Endometrial microvascular endothelial cells (primary cell): ENCODE measurements around the gene ADARB1. TPM values are rescaled to one million over a fixed set of nuclear protein-coding genes. Genes with fewer than 3 reads are reported as not detected.
"Not testable (repeated sequence)": the region's sequence is repeated elsewhere in the genome, so short reads cannot be mapped to it uniquely, and the experiment has no call there.

ENCODE experiments used
- in situ Hi-C: cut with HindIII; loops from 2 replicates; pipeline ENCODE4 v1.10.0; 2017; ENCODE audit warnings: low sequenced_read_pairs, low pct_unique_long_range_greater_than_20kb; ENCODE audit errors: inconsistent ontology term
- total RNA-seq: library from RNA; depleted of rRNA; stranded (reverse); fragments of >200 nt; gene quantifications from one replicate; pipeline ENCODE4 v1.2.3, GENCODE V29; 2015; ENCODE audit errors: inconsistent ontology term

The ADARB1 gene, protein sequence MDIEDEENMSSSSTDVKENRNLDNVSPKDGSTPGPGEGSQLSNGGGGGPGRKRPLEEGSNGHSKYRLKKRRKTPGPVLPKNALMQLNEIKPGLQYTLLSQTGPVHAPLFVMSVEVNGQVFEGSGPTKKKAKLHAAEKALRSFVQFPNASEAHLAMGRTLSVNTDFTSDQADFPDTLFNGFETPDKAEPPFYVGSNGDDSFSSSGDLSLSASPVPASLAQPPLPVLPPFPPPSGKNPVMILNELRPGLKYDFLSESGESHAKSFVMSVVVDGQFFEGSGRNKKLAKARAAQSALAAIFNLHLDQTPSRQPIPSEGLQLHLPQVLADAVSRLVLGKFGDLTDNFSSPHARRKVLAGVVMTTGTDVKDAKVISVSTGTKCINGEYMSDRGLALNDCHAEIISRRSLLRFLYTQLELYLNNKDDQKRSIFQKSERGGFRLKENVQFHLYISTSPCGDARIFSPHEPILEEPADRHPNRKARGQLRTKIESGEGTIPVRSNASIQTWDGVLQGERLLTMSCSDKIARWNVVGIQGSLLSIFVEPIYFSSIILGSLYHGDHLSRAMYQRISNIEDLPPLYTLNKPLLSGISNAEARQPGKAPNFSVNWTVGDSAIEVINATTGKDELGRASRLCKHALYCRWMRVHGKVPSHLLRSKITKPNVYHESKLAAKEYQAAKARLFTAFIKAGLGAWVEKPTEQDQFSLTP
- 21.0 TPM for total RNA-seq

DNA sequence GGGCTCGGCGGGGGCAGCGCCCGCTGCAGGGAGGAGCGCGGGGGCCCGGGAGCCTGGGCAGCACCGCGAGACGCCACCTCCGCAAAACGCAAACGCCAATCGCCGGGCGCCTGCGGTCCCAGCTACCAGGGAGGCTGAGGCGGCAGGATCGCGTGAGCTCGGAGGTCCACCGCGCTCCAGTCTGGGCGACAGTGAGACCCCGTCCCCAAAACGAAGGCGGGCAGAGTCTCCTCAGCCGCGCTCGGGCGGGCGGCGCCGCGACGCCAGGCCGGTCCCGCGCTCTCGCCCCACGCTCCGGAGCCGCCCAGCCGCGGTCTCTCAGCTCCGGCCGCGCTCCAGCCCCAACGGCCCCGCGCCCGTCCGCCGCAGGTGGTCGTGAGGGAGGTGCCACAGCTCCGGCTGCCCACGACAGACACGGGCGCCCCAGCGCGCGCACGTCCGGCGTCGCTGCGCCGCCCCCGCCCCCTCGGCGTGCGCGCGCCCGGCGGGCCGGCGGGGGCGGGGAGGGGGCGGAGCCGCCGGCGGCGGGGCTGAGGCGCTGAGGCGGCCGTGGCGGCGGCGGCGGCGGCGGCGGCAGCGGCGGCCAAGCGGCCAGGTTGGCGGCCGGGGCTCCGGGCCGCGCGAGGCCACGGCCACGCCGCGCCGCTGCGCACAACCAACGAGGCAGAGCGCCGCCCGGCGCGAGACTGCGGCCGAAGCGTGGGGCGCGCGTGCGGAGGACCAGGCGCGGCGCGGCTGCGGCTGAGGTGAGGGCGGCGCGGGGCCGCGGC lies at the start of gene ADARB1:
Gene ADARB1 (plus strand): TSS at position 533 of the 770 bp plus-strand sequence. CDS start 97,077 bp downstream, outside the sequence.
- in situ Hi-C loops: no loop called here

DNA sequence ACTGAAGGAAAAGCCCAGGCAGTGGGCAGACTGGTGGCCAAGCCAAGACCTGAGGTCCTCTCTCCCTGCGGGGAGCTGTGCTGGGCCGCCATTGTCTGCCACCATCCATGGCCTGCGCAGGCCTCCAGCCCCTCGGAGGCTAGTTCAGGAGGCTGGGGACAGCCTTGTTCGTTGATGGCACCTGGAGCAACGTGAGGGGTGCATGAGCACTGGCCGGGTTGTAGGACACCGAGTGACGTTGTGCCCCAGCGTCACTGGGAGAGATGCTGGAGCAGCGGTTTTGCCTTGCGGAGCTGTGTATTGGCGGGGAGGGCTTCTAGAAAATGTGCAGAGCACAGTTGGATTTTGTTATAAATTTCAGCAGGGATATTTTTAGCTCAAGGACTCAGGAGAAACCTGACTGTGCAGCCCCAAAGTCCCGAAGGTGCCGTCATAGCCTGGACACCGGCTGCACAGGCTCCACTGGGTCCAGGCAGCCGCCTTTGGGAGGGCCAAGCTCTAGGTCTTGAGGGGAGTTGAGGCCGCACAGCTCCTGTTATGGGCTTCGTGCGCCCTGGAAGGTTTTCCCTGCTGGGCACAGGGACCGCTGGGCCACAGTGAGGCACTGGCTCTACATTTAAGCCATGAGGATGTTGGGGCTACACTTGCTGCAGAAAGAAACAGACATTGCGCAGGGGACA lies 48.2 kb upstream of the ADARB1 start:
- in situ Hi-C loops: no loop called here

DNA sequence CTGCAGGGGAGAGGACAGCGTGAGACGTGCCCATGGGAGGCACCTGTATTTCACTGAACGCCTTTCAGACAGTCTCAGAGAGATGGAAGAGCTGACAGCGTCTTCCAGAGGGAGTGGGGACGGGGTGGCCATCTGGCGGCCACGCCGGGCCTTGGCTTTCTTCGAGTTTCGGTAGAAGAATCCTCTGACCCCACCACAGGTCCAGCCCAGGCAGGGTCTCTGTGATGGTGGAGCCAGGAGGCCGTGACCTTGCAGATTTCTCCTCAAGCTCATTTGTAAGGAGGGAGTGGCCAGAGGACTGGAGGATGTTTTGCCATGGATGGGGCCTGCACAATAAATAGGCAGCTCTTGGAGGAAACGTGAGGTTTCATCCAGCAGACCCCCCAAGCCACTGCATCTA lies 47.6 kb upstream of the ADARB1 start:
- in situ Hi-C loops: no loop called here

DNA sequence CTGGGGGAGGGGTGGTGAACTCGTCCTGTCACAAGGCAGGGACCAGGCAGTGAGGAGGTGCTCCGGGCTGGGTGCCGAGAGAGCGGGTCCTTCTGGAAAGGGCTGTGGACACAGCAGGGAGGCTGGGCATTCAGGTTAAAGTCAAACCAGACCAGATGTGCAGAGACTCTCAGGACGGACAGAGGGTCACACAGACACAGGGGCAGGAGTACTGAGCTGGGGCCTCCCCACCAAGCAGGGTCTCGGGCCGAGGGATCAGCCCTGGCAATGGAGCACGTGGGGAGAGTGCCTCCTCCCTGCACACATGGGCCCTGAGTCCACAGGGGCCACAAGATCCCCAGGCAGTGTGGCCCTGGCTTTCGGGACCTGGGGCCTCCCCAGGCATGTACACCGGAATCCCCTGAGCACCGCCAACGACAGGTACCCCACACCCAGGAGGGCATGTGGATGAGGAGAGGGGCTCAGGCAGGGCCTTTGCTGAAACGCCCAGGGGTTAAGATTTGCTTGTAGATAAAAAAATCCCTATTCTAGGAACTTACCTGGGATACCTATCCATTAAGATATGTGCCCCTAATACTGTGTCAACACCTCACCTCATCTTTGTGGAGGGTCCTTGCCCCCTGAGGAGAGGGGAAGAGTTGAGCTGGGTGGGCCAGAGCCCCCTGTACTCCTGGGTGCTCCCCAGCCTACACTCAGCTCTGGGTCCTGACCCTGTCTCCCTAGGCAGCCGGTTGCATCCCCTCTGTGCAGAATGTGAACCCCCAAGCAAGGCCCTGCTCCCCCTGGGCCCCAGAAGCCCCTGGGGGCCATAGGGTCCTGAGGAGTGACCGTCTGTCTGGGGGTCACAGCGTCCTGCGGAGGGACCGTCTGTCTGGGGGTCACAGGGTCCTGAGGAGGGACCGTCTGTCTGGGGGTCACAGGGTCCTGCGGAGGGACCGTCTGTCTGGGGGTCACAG lies 46.9 kb upstream of the ADARB1 start:
- in situ Hi-C loops: no loop called here

DNA sequence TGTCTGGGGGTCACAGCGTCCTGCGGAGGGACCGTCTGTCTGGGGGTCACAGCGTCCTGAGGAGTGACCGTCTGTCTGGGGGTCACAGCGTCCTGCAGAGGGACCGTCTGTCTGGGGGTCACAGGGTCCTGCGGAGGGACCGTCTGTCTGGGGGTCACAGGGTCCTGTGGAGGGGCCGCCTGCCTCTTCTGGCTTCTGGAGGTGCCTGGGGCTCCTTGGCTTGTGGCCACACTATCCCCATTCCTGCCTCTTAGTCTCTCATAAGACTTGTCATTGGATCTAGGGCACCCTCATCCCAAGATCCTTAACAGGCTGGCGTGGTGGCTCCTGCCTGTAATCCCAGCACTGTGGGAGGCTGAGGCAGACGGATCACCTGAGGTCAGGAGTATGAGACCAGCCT lies 45.7 kb upstream of the ADARB1 start:
- in situ Hi-C loops: not testable (repeated sequence)

DNA sequence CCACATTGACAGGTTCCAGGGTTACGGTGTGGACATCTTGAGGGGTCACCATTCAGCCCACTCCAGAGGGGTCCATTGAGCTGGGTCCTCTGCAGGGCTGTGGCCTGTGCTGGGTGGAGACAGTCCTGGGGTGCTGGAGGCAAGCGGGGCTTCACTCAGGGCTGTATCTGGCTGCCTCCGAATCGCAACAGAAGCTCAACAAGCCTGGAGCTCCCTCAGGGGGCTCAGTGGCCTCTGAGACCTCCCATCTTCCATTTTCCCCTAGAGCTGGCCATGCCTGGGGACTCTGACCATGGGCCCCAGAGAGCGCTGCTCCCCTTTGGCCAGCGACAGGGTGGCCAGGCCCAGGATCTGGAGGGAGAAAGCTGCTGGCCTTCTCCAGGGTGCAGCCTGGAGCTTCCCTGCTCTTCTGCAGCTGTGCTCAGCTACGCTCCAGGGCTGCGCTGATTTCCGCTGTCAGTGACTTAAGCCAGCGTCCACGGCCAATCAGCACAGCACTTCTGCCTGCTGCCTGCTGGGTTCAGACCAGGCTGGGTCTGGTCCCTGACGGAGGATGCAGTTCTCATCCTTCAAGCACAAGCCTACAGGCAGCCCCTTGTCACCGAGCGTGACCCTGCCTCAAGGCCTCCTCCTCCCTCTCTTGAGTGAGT lies 45.0 kb upstream of the ADARB1 start:
- in situ Hi-C loops: no loop called here

DNA sequence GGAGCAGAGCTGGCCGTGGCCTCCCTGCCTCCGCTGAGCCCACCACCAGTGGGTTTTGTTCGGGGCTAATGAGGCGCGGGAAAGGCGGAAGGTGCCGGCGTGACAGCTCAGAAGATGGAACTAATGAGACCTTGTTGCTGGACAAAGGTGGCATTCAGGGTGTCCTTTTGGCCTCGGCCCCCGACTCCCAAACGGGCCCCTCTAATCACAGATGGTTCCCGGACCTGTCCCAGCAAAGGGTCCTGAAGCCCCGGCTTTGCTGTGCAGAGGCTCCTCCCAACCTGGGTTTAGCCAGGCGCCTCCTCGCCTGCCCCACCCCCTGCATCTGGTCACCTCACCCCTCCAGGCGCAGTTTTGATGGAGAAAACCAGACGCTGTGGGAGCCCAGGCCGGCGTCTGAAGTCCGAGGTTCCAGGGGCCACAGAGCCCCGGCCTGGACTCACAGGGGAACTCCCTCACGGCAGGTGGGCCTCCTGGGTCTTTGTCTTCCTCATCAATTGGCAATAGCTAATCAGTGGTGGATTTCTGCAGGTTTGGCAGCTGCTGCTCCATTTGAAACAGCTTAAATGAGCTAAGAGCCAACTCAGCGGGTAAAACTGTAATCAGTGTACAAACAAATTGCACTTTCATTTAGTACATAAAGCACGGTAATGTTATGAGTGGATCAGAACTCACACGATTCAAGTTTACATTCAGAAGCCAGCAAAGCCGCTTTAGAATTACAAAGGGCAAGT lies 44.3 kb upstream of the ADARB1 start:
- in situ Hi-C loops: no loop called here

DNA sequence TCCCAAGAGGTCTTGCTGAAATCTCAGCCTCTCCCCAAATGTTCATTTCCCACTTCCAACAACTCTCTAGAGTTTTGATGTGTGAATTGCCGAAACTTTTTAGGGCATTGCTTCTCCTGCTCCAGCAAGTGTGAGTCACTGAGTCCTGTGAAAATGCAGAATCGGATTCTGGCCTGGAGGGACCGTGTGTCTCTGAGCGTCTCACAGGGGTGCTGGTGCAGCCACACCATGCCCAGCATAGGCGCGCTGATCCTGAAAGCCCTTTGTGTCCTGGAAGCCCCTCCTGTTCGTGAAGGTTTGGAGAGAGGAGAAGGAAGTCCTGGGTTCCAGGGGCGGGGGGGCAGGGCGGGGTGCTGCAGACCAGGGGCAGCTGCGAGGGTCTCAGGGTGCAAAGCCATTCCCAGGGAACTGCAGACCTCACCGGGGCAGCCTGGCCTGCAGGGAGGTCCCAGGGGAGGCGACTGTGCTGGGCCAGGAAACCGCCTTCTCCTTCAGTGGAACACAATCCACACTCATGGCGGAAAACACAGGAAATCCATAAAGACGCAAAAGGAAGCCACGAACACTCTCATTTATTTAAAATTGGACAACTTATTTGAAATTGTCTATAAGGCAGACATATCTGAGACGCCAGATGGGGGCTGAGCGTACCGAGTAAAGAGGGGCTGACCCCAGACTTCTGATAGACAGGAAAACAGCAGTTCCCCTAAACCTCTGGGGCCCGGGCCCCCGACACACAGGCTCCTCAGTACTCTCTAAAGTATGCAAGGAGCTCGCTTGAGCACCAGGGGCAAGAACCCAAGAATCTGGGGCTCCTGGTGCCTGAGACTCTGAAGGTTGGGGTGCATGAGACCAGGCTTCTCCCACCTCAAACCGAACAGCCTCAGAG lies 43.5 kb upstream of the ADARB1 start:
- in situ Hi-C loops: no loop called here

DNA sequence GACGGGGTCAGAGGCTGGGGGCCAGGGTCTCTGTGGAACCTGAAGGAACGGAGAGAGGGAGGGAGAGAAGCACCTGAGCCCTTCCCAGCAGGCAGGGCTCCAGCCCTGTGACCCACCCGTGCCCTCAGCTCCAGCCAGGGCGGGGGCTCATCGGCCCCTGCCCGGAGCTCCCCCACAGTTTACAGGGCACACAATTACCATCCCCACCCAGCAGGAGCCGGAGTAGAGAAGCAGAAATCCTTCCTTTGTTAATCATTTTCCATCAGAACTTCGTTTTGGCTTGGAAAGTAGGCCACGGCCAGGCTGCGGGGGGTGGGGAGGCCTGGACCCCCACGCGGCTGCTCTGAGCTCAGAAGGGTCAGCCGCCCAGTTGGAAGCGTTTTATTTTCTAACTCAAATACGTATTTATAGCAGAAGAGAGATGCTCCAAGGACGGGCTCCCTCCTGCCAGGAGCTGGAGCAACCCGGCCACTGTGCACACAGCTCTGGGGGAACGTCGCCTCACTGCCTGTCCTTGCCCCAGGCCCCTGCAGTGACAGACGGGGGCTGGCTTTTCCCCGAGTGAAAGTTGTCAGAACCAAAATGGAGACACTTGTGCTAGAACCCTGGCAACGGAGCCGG lies 42.7 kb upstream of the ADARB1 start:
- in situ Hi-C loops: no loop called here

DNA sequence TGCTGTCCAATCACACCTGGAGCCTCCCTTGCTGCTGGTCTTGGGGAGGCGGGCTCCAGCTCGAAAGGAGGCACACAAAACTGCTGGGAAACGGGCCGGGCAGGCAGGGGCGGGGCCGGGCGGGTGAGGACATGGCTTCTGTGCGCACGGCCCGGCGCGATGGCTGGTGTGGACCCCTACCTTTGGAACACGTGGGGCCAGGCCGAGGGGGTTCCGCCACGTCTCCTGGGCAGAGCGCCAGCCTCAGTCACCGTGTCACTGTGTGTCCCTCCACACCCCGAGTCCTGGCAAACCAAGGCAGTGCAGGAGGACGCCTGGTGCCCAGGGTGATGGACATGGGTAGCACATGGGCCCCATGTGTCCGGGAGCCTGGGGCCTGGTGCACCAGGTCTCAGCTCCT lies 42.0 kb upstream of the ADARB1 start:
- in situ Hi-C loops: no loop called here

DNA sequence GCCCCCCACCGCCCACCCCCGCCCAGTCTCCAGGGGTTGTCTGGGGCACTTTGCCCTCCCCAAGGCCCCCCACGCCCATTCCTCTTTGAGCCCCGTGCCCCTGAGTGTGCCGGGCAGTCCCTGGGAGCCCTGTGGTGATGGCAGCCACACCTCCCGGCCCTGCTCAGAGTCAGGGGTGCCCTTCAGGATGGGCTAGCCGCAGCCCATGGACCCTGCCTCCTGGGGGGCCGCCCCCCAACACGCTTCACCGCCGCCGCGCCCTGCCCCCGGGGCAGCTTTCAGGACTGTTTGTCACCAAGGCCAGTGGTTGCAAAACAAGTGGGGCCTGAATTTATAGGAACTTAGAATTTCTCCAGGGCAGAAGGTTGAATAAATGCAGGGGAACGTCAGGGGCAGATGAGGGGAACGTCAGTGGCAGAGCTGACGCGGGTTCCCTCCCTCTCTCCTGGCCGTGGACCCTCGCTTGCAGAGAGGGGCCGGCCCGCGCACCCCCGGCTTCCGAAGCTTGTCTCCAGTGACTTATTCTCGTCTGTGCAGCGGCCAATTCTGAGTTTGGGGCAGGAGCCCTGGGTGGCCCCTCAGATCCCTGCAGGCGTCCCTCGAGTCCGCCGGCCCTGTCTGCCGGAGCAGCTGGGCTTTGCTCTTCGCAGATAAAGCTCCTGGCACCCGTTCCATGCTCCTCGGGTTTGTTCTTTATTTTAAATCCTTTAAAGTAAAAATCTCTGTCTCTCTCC lies 41.2 kb upstream of the ADARB1 start:
- in situ Hi-C loops: no loop called here

DNA sequence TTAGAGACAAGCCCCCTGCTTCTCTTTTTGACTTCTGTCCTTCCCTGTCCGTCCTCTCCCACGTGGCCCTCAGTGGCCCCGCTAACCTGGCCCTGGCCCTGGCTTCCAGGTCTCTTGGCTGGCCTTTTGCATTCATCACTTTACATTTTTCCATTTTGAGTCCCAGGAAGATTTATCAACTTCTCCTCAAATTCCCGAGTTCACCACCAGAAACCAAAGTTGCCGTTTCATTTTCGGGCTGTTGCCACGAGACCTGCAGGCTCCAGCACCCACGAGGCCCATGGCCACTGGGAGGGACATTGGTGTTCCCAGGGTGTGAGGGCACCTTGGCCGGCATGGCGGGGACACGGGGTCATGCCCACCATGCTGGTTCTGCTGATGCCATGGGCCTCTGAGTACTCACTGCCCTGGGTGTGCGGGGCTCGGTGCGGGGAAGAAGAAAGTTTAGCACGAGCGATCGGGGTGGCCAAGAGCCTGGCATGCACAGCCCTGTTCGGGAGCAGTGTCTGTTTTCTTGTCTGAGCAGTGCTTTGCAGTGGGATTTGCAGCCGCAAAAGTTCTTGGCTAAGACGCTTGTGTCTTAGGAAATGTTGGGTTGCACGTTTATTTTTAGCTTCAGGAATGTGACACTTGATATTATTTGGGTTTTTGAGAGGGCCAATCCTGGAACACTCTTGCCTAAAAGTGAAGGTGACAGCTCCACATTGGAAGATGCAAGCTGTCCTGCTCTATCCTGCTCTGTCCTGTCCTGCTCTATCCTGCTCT lies 40.4 kb upstream of the ADARB1 start:
- in situ Hi-C loops: no loop called here

DNA sequence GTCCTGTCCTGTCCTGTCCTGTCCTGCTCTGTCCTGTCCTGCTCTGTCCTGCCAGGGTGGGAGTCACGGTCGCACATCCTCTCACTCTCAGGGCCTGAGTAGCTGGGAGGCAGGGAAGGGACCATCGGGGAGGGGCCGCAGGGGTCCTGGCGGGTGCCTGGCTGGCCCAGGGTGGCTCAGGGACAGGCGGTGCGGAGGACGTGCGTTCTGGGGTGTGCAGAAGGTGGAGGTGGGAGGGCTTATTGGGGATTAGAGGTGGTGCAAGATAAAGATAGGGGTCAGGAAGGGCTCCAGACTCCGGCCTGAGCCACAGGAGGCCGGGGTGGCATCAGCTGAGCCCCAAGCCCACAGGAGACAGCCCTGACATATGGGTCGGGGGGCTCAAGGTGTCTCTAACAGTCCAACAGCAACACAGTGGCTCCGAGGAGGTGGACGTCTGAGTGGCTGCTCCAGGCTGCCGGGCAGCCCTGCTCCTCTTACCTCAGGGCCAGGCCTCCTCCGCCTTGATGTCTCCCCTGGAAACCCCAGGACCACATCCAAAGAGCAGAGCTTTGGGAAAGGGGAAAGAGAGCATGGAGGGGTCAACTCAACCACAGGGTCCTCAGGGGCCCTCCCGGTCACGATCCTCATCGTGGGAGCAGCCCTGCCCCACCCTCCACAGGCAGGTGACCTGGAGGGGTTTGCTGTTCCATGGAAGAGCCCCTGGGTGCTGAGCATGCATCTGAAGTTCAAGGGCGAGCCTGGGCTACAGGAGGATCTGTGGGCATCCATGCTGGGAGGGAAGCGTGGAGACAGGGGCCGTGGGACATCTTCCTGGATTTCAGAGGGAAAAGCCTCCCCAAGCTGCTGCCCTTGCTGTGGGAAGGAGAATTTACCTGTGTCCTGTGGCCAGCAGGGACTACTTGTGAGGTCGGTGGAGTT lies 39.6 kb upstream of the ADARB1 start:
- in situ Hi-C loops: no loop called here
